HG02938 (cell line): Measurements from ENCODE around the gene XRCC6.
A peak's percentile ranks its signal among the peaks of the same experiment; 100 is the strongest.
"Not testable (repeated sequence)": the region's sequence is repeated elsewhere in the genome, so short reads cannot be mapped to it uniquely, and the experiment has no call there.

Experiments used
- ATAC-seq: cut with Tn5 transposase; IDR thresholded peaks from one replicate; pipeline ENCODE4 v1.9.1; 2021; ENCODE audit warnings: mild to moderate bottlenecking, moderate library complexity; ENCODE audit not compliant: unreplicated experiment

Gene XRCC6

DNA sequence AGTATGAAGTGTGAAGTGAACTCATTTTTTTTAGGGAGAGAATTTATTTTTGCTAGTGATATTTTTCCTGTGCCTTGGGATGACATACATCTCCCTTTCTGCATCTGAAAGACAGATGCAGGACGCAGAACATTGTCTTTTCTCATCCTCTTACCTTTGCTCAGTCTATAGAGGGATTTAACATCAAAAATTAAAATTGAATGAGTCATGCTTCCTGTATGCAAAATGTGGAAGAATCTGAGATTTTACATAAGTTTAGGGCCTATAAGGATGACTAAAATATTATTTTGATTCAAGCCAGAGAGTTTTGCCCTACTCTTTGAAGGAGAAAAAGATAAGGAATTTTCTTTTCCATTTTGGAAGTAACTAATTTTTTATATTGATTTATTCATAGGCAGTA, 27.3 kb downstream of the XRCC6 start:
- no peak for ATAC-seq

DNA sequence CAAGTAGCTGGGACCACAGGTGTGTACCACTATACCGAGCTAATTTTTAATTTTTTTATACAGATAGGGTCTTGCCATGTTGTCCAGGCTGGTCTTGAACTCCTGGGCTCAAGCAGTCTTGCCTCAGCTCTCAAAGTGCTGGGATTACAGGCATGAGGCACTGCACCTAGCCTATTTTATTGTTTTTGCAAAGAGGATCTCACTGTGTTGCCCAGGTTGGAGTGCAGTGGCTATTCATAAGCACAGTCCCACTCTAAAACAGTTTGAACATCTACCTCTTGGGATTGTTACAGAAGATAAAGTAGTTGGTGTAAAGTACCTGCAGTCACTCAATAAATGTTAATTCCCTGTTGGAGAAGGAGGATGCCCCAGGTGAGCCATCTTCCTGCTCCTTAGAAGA, 29.1 kb downstream of the XRCC6 start:
- no peak for ATAC-seq

DNA sequence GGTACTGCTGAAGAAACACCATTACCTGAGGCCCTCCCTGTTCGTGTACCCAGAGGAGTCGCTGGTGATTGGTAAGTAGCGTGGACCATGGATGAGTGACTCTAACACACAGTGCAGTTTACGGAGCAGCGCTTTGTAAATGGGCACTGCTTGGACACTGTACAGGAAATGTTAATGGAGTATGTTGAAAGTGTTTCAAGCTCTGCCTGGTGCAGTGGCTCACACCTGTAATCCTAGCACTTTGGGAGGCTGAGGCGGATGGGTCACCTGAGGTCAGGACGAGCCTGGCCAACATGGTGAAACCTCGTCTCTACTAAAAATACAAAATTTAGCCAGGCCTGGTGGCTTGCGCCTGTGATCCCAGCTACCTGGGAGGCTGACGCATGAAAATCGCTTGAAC, 29.7 kb downstream of the XRCC6 start:
- ATAC-seq: no peak

DNA sequence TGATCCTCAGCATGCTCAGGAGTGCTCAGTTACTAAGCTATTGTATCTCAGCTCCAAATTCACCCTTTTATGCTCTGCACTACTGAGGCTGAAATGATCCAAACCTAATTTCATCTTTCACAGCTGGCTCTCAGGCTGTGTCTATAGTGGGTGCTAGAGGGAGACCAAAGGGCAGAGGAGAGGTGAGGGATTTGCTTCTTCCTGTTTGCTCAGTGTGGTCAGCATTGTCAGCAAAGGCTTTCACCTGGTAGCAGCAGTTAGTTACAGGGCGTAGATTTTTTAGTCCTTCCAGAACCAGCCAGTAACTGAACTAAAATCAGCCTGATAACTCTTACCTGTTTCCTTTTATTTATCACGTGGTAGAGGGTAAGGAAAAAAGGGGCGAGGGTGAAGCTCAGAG, 33.2 kb downstream of the XRCC6 start:
- no peak for ATAC-seq

DNA sequence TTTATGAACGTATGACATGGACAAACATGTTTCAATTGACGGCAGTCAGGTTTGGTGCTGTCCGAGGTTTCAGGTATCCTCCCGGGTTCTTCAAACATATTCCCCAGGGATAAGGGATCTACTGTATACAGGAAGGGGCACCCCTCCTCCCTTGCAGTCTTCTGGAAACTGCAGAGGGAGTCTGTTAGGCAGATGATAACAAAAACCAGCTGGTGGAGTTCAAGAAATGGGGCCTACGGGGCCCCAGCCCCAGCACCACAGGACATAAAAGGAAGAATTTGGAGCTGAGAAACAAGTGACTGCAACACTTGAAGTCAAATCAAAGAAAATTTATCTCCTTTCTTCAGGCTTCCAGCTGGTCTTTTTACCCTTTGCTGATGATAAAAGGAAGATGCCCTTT, 35.5 kb downstream of the XRCC6 start:
- ATAC-seq: no peak

DNA sequence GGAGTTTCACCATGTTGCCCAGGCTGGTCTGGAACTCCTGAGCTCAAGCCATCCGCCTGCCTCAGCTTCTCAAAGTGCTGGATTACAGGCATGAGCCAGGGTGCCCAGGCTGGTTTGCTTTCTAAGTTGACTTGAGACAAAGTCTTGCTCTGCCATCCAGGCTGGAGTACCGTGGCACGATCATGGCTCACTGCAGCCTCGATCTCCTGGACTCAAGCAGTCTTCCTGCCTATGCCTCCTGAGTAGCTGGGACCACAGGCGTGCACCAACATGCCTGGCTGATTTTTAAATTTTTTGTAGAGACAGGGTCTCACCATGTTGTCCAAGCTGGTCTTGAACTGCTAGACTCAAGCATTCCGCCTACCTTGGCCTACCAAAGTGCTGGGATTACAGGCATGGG, 36.6 kb downstream of the XRCC6 start:
- no peak for ATAC-seq

DNA sequence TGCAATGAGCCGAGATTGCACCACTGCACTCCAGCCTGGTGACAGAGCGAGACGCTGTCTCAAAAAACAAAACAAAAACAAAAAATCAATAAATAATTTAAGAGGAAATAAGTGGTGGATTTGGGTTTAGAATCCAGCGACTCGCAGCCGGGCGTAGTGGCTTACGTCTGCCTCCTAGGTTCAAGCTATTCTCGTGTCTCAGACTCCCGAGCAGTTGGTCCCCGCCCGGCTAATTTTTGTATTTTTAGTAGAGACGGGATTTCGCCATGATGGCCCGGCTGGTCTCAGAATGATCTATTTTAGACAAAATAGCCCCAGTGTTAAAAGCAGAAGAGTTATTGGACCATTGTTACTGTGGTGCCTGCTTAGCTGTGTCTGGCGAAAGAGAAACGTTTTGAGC, 37.8 kb downstream of the XRCC6 start:
- no peak for ATAC-seq

DNA sequence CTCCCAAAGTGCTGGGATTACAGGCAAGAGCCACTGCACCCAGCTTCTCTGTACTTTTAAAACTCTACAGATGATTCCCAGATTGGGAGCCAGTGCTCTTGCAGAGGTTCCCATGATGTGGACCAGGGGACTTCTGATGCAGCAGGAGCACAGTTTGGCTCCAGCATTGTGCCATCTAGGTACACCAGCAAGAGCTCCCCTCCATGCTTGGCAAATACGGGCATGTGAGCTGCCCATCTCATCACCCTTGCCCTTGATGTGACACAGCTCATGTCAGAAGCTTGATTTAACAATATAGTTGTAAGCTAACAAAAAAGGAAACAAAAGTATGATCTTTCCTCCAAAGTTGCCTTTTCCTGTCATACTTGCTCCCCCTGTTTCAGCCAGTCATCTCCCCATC, 38.8 kb downstream of the XRCC6 start:
- ATAC-seq: no peak

DNA sequence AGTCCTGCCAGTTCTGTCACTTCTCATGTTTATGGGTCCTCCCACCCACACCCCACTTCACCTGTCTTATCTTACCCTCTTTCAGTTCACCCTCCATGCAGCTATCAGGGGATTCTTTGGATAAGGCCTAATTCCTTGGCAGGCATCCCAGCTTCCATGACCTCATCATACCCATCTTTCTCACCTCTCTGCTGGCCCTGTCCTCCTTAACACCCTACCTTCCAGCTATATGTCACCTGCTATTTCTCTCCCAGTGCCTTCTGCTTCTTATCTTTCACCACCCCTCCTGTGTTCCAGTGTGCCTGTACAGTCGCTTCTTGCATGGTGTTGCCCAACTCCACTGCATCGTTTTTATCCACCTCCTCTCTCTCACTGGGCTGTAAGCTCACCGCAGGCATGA, 39.3 kb downstream of the XRCC6 start:
- no peak for ATAC-seq

DNA sequence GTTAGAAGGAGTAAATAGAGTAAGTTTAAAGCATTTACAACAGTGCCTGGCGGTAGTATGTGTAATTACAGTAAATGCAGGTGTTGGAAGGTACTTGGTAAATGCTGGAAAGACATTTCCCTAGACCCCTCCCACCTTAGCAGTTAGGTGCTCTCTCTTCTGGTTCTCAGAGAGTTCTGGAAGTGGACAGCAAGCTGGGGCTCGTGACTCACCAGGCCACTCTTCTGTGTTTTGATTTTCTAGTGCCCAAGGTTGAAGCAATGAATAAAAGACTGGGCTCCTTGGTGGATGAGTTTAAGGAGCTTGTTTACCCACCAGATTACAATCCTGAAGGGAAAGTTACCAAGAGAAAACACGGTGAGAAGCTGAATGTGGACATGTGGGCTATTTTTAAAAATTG, 40.0 kb downstream of the XRCC6 start:
- ATAC-seq: no peak

DNA sequence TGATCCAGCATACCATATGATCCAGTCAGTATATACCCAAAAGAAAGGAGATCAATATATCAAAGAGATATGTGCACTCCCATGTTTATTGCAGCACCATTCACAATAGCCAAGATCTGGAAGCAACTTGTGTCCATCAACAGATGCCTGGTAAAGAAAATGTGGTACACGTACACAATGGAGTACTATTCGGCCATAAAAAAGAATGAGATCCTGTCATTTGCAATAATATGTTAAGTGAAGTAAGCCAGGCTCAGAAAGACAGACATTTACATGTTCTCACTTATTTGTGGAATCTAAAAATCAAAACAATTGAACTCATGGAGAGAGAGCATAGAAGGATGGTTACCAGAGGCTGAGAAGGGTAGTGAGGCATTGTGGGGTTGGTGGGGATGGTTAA, 40.6 kb downstream of the XRCC6 start:
- no peak for ATAC-seq

DNA sequence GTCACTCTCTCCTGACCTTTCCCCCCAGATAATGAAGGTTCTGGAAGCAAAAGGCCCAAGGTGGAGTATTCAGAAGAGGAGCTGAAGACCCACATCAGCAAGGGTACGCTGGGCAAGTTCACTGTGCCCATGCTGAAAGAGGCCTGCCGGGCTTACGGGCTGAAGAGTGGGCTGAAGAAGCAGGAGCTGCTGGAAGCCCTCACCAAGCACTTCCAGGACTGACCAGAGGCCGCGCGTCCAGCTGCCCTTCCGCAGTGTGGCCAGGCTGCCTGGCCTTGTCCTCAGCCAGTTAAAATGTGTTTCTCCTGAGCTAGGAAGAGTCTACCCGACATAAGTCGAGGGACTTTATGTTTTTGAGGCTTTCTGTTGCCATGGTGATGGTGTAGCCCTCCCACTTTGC, 42.5 kb downstream of the XRCC6 start:
- ATAC-seq: not testable (repeated sequence)

DNA sequence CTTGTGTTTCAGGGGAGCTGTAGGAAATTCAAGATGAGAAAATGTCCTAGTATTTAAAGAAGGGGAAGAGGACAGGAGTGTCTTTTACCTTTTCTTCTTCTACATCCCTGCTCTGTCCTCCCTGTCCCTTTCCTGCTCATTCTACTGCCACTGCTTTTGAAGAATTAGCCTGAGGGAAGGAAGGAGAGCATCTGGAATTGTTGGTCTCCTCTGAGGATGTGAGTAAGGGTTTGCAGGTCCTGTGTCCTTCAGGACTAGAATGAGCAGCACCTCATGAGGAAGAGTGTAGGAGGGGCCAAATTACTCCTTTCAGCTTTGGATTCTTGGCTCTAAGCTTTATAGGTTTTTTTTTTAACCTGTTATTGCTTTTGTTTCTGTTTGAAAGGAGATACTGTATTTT, 43.4 kb downstream of the XRCC6 start:
- ATAC-seq: no peak

DNA sequence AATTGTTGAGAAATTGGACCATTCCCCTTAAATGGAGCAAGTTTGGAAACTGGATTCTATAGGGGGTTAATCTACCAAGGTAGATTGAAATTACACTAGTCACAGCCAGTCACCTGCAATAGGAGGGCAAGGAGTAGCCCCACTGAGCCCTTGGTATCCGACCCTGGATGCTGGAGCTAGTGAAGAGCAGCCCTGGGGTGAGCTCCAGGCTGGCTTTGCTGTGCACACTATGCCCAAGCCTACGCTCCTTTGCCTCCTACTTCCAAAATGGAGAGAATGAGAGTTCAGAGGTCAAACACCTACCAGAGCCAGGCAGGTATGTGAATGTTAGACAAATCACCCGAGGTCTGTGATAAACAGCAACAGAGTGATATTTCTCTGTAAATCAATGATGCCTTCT, 43.9 kb downstream of the XRCC6 start:
- no peak for ATAC-seq

DNA sequence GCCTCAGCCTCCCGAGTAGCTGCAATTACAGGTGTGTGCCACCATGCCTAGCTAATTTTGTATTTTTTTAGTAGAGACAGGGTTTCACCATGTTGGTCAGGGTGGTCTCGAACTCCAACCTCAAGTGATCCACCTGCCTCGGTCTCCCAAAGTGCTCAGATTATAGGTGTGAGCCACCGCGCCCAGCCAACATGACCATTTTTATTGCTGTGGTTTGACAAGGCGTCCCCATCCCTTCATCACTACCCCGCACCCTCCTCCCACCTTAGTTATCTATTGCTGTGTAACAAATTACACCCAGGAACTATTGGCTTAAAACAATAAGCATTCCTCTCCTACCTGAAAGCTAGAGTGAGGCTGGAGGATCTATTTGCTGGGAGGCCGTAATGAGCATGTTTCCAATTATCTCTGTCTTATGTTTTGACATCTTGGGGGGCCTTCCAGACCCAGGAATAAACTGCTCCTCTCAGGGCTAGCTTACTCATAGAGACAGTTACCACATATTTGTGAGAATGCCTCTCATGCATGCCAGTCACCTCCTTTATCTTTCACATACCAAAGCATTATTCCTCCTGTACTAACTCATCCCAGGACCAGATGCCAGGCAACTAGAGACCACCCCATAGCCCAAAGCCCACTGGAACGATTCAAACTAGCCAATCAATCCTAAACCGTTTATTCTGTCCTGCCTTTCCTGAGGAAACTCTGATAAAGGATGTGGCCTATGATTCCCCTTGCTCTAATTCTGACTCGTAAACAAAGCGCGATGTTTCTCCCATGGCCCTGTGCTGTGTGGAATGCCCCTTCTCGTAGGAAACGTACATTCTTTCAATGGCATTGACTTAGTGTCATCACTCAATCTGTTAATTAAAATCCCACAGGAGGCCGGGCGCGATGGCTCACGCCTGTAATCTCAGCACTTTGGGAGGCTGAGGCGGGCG, 48.1 kb downstream of the XRCC6 start:
- ATAC-seq: no peak

DNA sequence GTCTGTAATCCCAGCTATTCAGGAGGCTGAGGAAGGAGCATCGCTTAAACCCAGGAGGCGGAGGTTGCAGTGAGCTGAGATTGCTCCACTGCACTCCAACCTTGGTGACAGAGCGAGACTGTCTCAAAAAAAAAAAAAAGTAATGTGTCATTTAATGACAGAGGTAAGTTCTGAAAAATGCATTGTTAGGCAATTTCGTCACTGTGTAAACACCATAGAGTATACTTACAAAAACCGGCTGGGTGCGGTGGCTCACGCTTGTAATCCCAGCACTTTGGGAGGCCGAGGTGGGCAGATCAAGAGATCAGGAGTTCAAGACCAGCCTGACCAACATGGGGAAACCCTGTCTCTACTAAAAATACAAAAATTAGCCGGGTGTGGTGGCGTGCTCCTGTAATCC, 51.0 kb downstream of the XRCC6 start:
- not testable (repeated sequence) for ATAC-seq

DNA sequence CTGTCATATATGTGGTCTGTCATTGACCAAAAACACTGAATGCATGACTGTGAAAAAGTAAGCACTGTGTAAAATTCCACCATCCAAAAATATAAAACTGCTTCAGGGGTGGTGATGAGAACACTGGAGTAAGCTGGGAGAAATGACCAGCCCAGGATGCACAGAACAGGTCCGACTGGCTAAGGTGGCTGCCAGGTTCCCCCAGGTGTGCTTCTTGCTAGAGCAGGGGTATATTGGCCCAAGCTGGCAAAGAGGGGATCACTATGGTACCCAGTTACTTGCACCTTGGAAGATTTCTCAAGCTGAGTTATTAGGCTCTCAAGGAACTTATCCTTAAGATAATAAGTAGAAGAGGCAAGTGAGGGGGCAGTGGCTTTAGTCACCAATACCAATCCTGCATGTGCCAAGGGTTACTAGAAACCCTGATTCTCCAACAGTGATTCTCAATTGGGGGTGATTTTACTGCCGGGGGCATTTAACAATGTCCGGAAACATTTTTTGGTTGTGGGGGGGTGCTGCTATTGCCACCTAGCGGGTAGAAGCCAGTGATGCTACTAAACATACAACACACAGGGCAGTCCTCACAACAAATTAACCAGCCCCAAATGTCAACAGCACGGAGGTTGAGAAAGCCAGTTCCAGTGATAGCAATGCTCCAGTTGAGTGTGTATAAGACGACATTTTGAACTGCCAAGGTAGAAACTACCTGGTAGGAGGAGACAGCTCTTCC, 51.9 kb downstream of the XRCC6 start:
- ATAC-seq: no peak

DNA sequence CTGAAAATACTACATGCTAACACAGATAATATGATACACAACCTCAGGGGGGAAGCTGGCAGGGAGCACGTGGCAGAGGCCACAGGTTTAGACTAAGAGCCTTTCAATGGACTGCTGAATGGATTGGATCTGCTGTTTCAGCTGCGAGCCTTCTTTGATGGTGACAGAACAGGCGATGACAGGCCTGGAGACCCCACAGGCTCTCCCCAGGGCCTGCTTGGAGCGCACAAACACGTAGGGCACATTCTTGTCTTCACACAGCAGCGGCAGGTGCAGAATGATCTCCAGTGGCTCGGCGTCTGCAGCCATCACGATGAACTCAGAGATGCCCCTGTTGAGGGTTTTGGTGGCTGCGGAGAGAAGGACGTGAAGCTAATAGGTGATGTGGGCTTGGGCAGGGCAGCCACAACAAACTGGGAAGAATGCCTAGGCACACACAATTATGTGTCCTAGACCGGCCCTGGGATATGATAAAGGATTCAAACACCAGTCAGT, 53.8 kb downstream of the XRCC6 start:
- ATAC-seq: no peak

DNA sequence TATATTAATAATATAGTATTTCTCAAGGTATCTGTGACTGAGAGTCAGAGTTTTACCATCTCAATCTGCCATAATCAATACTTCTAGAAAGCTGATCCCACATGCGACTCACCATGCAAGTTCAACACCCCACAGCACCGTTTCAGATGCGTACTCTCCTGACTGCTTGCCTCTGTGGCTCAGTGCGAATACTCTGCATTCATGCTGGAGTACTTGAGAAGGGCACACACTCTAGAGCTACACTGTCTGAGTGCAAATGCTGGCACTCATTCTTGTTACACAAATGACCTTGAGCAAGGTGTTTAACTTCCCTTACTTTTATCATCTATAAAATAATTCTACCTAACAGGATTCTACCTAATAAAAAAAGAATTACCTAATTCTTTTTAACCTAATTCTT, 55.0 kb downstream of the XRCC6 start:
- ATAC-seq: no peak

DNA sequence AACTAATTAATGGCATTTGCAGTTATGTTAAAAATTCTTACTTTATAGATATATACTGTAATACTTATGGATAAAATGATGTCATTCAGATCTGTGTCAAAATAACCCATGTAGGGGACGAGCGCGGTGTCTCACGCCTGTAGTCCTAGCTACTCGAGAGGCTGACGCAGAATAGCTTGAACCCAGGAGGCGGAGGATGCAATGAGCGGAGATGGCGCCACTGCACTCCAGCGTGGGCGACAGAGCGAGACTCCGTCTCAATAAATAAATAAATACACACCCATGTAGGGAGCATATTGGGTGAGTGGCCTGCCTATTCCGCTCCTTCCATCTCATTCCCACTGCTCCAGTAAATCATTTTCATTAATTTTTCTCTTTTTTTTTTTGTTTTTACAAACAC, 60.5 kb downstream of the XRCC6 start:
- ATAC-seq: no peak

DNA sequence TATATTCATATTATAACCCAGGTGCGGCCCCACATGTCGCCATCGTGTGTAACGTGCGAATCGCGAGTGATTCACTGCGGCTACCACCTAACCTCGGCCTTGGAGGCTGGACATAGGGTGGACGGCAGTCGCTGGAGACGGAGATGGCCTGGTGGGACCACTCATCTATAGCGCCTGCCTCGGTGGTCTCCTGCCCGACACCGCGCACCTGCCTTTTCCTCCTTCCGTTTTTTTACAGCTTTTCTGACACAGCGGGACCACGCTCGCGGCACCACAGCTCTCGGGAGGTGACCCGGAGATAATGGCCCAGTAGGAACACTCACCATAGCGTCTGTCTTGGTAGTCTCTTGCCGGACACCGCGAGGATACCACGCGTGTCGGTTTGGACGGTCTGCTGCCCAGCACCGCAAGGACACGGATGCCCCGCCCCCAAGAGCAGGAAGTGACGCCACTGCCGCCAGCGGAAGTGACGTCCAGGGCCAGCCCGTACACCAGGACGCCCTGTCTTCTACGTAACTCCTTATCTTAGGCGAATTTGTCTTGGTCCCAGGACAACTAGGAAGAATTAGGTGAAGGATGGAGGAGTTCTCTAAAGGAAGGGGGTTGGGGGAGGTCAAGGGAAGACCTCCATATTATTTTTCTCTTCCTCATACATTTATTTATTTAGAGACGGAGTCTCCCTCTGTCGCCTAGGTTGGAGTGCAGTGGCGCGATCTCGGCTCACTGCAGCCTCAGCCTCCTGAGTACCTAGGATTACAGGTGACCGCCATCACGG, 61.1 kb downstream of the XRCC6 start:
- ATAC-seq: peak; percentile 61
